Mesendoderm (in vitro differentiated cells): ENCODE measurements around the gene GTF2IRD1.

ENCODE experiments used
- DNase-seq: peaks from one replicate; pipeline ENCODE4 v3.0.0; 2013
- H2AK5ac ChIP-seq: 2 replicates; pipeline ENCODE4 v1.6.1; 2013; ENCODE audit warnings: low read length, inconsistent platforms
- H2BK120ac ChIP-seq: 2 replicates; pipeline ENCODE4 v1.6.1; 2013; ENCODE audit warnings: low read depth, mild to moderate bottlenecking, low read length, moderate library complexity, mixed read lengths
- H2BK15ac ChIP-seq: replicated peaks from 2 replicates; pipeline ENCODE4 v1.6.1; 2013; ENCODE audit warnings: low read depth, mild to moderate bottlenecking, moderate library complexity
- H2BK5ac ChIP-seq: 2 replicates; pipeline ENCODE4 v1.6.1; 2013; ENCODE audit warnings: low read length, inconsistent platforms
- H3K18ac ChIP-seq: 2 replicates; pipeline ENCODE4 v1.6.1; 2013; ENCODE audit warnings: mild to moderate bottlenecking, low read length, mixed read lengths
- H3K23ac ChIP-seq: one replicate; pipeline ENCODE4 v1.6.1; 2013; ENCODE audit warnings: low read length
- H3K27ac ChIP-seq: 2 replicates; pipeline ENCODE4 v1.5.1; 2013; ENCODE audit warnings: low read depth, mild to moderate bottlenecking, inconsistent platforms, low read length, moderate library complexity
- H3K27me3 ChIP-seq: 2 replicates; pipeline ENCODE4 v1.6.1; 2013; ENCODE audit warnings: low read length, control low read depth, mild to moderate bottlenecking, inconsistent platforms; ENCODE audit not compliant: insufficient read depth, poor library complexity
- H3K36me3 ChIP-seq: 2 replicates; pipeline ENCODE4 v1.6.1; 2013; ENCODE audit warnings: low read length, inconsistent platforms; ENCODE audit not compliant: control insufficient read depth, insufficient read depth
- H3K4ac ChIP-seq: one replicate; pipeline ENCODE4 v1.6.1; 2013; ENCODE audit warnings: low read depth, mild to moderate bottlenecking, low read length, moderate library complexity
- H3K4me1 ChIP-seq: 2 replicates; pipeline ENCODE4 v1.6.1; 2013; ENCODE audit warnings: low read depth, low read length, inconsistent platforms; ENCODE audit not compliant: control insufficient read depth
- H3K4me2 ChIP-seq: 2 replicates; pipeline ENCODE4 v1.6.1; 2013; ENCODE audit warnings: low read length
- H3K4me3 ChIP-seq: 2 replicates; pipeline ENCODE4 v1.5.1; 2013; ENCODE audit warnings: mild to moderate bottlenecking, low read length
- H3K56ac ChIP-seq: one replicate; pipeline ENCODE4 v1.6.1; 2013; ENCODE audit warnings: low read length
- H3K79me1 ChIP-seq: 2 replicates; pipeline ENCODE4 v1.6.1; 2013; ENCODE audit warnings: low read length, inconsistent platforms
- H3K79me2 ChIP-seq: 2 replicates; pipeline ENCODE4 v1.6.1; 2013; ENCODE audit warnings: mild to moderate bottlenecking, low read length; ENCODE audit not compliant: control insufficient read depth, insufficient read depth
- H3K9ac ChIP-seq: 2 replicates; pipeline ENCODE4 v1.6.1; 2013; ENCODE audit warnings: low read length, inconsistent platforms
- H4K5ac ChIP-seq: one replicate; pipeline ENCODE4 v1.6.1; 2013; ENCODE audit warnings: low read length
- H4K8ac ChIP-seq: one replicate; pipeline ENCODE4 v1.6.1; 2013; ENCODE audit warnings: low read depth, mild to moderate bottlenecking, control low read depth, low read length, moderate library complexity
- WGBS: extraction: QIAGEN DNeasy Blood & Tissue Kit; methylation state at CpG from one replicate; pipeline ENCODE4 v1.1.7; 2013; ENCODE audit warnings: low lambda C conversion rate, missing lambda C conversion rate; ENCODE audit not compliant: insufficient coverage; ENCODE audit errors: extremely low coverage; 5-methylcytosine and 5-hydroxymethylcytosine counted together

GTF2IRD1 gene

DNA sequence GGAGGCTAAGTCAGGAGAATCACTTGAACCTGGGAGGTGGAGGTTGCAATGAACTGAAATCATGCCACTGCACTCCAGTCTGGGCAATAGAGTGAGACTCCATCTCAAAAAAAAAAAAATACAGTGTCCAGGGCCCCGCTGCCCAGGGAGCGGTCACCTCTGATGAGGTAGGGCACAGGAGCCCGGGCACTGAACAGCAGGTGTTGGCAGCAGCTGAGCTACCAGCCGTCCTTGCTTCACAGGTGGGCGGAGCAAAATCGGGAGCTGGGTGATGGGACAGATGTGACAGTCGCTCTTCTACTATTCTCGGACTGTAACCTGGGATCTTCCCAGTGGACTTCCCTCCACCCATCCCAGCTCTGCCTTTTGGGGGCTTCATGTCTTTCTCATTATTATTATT, 49.4 kb downstream of the GTF2IRD1 start:
- Histone ChIP-seq H3K4me2 (no peak overlapping the region), H3K27ac (no peak overlapping the region), H3K4me3 (no peak overlapping the region), H3K4ac (no peak overlapping the region), H2BK15ac (no peak overlapping the region), H4K5ac (no peak overlapping the region), H2BK5ac (no peak overlapping the region), H3K79me2 (no peaks in the 10 kb centered on the region), H3K23ac (no peak overlapping the region), H2BK120ac (no peak overlapping the region), H2AK5ac (no peak overlapping the region), H4K8ac (no peak overlapping the region), H3K9ac (no peak overlapping the region), H3K4me1 (no peaks in the 10 kb centered on the region), H3K27me3 (no peaks in the 10 kb centered on the region), H3K18ac (no peak overlapping the region), H3K36me3 (no peaks in the 10 kb centered on the region), H3K56ac (no peak overlapping the region), H3K79me1 (peaks cover 18% of the 10 kb centered on the region)
- no peak for DNase-seq
- WGBS: no CpG with 5 or more reads among the region's 8 CpGs

DNA sequence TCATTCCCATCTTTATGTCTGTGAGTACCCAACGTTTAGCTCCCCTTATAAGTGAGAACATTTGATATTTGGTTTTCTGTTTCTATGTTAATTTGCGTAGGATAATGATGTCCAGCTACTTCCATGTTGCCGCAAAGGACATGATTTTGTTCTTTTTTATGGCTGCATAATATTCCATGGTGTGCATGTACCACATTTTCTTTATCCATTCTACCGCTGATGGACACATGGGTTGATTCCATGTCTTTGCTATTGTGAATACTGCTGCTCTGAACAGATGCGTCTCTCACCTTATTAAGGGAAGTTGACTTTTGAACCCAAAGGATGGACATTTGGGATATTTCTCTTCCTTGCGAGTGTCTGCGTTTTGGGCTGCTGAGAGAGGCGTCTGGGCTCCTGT, 50.2 kb downstream of the GTF2IRD1 start:
- Histone ChIP-seq H3K27ac (no peak overlapping the region), H3K23ac (no peak overlapping the region), H2BK5ac (no peak overlapping the region), H3K18ac (no peak overlapping the region), H3K4me1 (no peaks in the 10 kb centered on the region), H3K79me1 (peaks cover 17% of the 10 kb centered on the region), H2BK120ac (no peak overlapping the region), H3K27me3 (no peaks in the 10 kb centered on the region), H2AK5ac (no peak overlapping the region), H4K8ac (no peak overlapping the region), H4K5ac (no peak overlapping the region), H3K4me2 (no peak overlapping the region), H3K9ac (no peak overlapping the region), H3K36me3 (no peaks in the 10 kb centered on the region), H2BK15ac (no peak overlapping the region), H3K4me3 (no peak overlapping the region), H3K56ac (no peak overlapping the region), H3K4ac (no peak overlapping the region), H3K79me2 (no peaks in the 10 kb centered on the region)
- WGBS: no CpG with 5 or more reads among the region's 8 CpGs
- no peak for DNase-seq

DNA sequence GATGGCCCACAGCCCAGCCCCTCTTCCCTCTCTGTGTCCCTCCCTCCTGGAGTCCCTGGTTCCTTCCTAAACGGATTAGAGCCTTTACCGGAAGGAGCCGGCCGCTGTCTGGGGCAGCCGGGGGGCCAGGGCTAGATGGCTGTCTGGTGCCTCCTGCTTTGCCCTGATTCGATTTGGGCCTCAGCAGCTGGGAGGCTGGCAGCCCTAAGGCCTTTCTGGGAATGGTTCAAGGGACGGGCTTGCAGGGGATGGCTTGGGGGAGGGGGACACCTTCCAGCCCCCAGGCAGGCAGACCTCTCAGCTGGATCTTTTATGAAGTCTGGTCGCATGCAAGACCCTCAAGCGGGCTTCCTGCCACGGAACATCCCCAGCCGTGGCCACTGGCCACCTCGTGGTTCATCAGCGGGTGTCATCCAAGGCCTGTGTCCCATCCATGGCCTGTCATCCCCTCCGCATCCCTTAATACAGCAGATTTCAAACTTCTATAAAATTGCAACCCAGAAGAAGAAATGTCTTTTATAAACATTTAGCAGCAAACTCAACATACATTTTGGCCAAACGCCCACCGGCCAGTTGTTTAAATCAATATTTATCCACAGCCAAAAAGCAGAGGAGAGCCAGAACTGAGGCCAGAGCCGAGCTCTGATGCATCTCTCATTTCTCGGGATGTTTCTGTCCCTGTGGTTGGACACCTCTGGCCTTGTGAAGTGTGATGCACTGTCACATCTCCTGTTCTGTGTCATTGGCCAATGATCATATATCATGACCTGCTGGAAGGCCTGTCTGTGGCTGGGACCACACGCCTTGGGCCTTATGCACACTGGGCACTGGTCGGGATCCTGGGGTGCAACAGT, 52.0 kb downstream of the GTF2IRD1 start:
- Histone ChIP-seq H2BK15ac (no peak overlapping the region), H3K79me2 (no peaks in the 10 kb centered on the region), H2BK5ac (no peak overlapping the region), H3K27me3 (no peaks in the 10 kb centered on the region), H2BK120ac (no peak overlapping the region), H3K27ac (no peak overlapping the region), H3K4ac (no peak overlapping the region), H4K8ac (no peak overlapping the region), H3K4me1 (no peaks in the 10 kb centered on the region), H4K5ac (no peak overlapping the region), H2AK5ac (no peak overlapping the region), H3K79me1 (peaks cover 8% of the 10 kb centered on the region), H3K9ac (no peak overlapping the region), H3K18ac (no peak overlapping the region), H3K4me2 (no peak overlapping the region), H3K36me3 (no peaks in the 10 kb centered on the region), H3K4me3 (no peak overlapping the region), H3K56ac (no peak overlapping the region), H3K23ac (no peak overlapping the region)
- WGBS: no CpG with 5 or more reads among the region's 20 CpGs
- DNase-seq: no peak

DNA sequence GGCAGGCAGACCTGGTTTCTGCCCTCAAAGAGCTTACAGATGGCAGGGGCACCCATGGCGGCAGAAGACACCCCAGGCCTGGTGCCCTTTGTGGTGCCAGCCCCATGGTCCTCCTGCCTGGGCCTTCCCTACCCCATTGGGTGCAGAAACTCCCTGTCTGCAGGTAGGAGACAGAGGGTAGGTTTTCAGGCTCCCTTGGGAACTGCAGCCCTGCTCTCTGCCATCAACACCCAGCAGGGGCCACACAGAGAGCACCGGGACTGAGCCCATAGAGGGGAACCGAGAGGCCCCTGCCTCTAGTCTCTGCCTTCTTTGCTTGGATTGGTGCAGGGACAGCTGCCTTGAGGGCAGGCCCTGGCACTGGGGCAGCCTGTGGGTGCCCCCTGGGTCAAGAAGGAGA, 52.6 kb downstream of the GTF2IRD1 start:
- Histone ChIP-seq H3K36me3 (no peaks in the 10 kb centered on the region), H3K18ac (no peak overlapping the region), H4K8ac (no peak overlapping the region), H2AK5ac (no peak overlapping the region), H3K23ac (no peak overlapping the region), H3K9ac (no peak overlapping the region), H3K4me3 (no peak overlapping the region), H2BK15ac (no peak overlapping the region), H2BK5ac (no peak overlapping the region), H4K5ac (no peak overlapping the region), H3K56ac (no peak overlapping the region), H3K4me1 (no peaks in the 10 kb centered on the region), H3K79me1 (peaks cover 5% of the 10 kb centered on the region), H3K4me2 (no peak overlapping the region), H3K27ac (no peak overlapping the region), H3K27me3 (no peaks in the 10 kb centered on the region), H3K79me2 (no peaks in the 10 kb centered on the region), H3K4ac (no peak overlapping the region), H2BK120ac (no peak overlapping the region)
- DNase-seq: no peak
- no CpG with 5 or more reads among the region's 3 CpGs for WGBS

DNA sequence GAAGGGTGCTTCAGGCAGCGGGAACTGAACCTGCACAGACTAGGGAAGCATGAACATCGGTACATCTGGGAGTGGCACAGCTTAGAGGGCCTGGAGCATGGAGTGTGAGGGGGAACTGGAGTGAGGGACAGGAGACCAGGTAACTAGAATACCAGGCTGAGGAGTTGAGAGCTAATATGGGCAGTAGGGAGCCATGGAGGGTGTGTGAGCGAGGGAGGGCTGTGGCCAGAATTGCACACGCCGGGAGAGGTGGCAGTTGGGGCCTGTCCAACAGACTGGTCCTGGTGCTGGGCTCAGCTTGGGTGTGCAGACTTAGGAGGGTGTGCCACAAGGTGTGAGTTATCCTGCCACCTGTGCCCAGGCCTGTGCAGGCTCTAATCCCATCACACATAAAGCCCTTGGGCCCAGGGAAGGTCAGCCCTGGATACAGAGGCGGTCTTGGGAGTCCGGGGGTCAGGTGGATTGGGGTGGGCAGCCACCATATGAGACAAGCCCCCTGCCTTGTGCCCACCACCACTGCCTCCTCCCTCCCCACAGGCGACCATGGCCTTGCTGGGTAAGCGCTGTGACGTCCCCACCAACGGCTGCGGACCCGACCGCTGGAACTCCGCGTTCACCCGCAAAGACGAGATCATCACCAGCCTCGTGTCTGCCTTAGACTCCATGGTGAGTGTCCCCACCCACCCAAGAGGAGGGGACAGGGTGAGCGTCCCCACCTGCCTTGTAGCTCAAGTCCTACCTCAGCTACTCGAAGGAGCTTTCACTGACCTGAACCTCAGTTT, 54.0 kb downstream of the GTF2IRD1 start:
- Histone ChIP-seq H3K27me3 (no peaks in the 10 kb centered on the region), H3K79me2 (no peaks in the 10 kb centered on the region), H3K36me3 (no peaks in the 10 kb centered on the region), H3K23ac (no peak overlapping the region), H4K5ac (no peak overlapping the region), H3K56ac (no peak overlapping the region), H4K8ac (no peak overlapping the region), H2BK120ac (no peak overlapping the region), H3K27ac (no peak overlapping the region), H3K9ac (no peak overlapping the region), H3K4ac (no peak overlapping the region), H2BK15ac (no peak overlapping the region), H3K4me2 (no peak overlapping the region), H3K79me1 (peaks cover 5% of the 10 kb centered on the region), H3K4me3 (no peak overlapping the region), H3K4me1 (no peaks in the 10 kb centered on the region), H2BK5ac (no peak overlapping the region), H2AK5ac (no peak overlapping the region), H3K18ac (no peak overlapping the region)
- no peak for DNase-seq
- no CpG with 5 or more reads among the region's 21 CpGs for WGBS
